ENCODE measurements around the gene EVC. TPM values are rescaled to one million over a fixed set of nuclear protein-coding genes. Genes with fewer than 3 reads are reported as not detected.
A peak's percentile ranks its signal among the peaks of the same experiment; 100 is the strongest.

Gene EVC
- total RNA-seq, 1 experiment from 2014 or later: 17.3 TPM

- BruUV-seq (replicated peaks): no TSS peak
- ChIA-PET CTCF (interaction anchor here (0.5 to 1.5 kb wide), 3 partner anchors 8 to 1932 kb away, joined by 8 to 14 read pairs (median 10); no protein-coding TSS in a partner anchor), POLR2A (ENCODE audit: low non-redundant PET) (no interaction called here)
- Histone ChIP-seq H3K27me3 (replicated peaks; ENCODE audit: insufficient read depth, low read depth, low read length, poor library complexity) (no peaks in the 10 kb centered on the region), H3K27ac (ENCODE audit: low read depth, low read length, poor library complexity, severe bottlenecking) (no peak overlapping the region), H3K36me3 (ENCODE audit: insufficient read depth, low read length, poor library complexity, severe bottlenecking) (peaks cover 20% of the 10 kb centered on the region), H3K4me3 (ENCODE audit: low read depth, low read length, poor library complexity, severe bottlenecking) (no peak overlapping the region), H3K4me1 (ENCODE audit: insufficient read depth, low read length, poor library complexity, severe bottlenecking) (peaks cover 12% of the 10 kb centered on the region), H3K9me3 (ENCODE audit: low read depth, low read length, poor library complexity, severe bottlenecking) (no peaks in the 10 kb centered on the region)
- no peak for TF ChIP-seq EZH2 (IDR thresholded peaks at IDR 0.05; ENCODE audit: borderline replicate concordance, low read depth, low read length, poor library complexity, severe bottlenecking)
- TF ChIP-seq, protein P1, sequence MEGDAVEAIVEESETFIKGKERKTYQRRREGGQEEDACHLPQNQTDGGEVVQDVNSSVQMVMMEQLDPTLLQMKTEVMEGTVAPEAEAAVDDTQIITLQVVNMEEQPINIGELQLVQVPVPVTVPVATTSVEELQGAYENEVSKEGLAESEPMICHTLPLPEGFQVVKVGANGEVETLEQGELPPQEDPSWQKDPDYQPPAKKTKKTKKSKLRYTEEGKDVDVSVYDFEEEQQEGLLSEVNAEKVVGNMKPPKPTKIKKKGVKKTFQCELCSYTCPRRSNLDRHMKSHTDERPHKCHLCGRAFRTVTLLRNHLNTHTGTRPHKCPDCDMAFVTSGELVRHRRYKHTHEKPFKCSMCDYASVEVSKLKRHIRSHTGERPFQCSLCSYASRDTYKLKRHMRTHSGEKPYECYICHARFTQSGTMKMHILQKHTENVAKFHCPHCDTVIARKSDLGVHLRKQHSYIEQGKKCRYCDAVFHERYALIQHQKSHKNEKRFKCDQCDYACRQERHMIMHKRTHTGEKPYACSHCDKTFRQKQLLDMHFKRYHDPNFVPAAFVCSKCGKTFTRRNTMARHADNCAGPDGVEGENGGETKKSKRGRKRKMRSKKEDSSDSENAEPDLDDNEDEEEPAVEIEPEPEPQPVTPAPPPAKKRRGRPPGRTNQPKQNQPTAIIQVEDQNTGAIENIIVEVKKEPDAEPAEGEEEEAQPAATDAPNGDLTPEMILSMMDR (conservative IDR thresholded peaks at IDR 0.05; ENCODE audit: low read depth, low read length): peak; percentile 72
- peak; percentile 85 for DNase-seq (ENCODE audit: low spot score)
- intact Hi-C loops (cut with micrococcal nuclease; ENCODE audit: unreplicated experiment): loop anchor here (2.0 to 10.0 kb wide), 3 partner anchors 762 to 1328 kb away; partner anchors contain the start of gene STK32B
Observed at GRCh38 chr4:5812506-5813229, 101.7 kb downstream of the EVC start.

GRCh38 chr4:5813882-5814255 lies 102.9 kb downstream of the EVC start:
- Histone ChIP-seq H3K27ac (ENCODE audit: low read depth, low read length, poor library complexity, severe bottlenecking) (no peak overlapping the region), H3K4me1 (ENCODE audit: insufficient read depth, low read length, poor library complexity, severe bottlenecking) (peaks cover 12% of the 10 kb centered on the region), H3K36me3 (ENCODE audit: insufficient read depth, low read length, poor library complexity, severe bottlenecking) (peaks cover 14% of the 10 kb centered on the region), H3K27me3 (replicated peaks; ENCODE audit: insufficient read depth, low read depth, low read length, poor library complexity) (no peaks in the 10 kb centered on the region), H3K9me3 (ENCODE audit: low read depth, low read length, poor library complexity, severe bottlenecking) (no peaks in the 10 kb centered on the region), H3K4me3 (ENCODE audit: low read depth, low read length, poor library complexity, severe bottlenecking) (no peak overlapping the region)
- ChIA-PET CTCF (no interaction called here), POLR2A (ENCODE audit: low non-redundant PET) (no interaction called here)
- TF ChIP-seq, protein P1 (conservative IDR thresholded peaks at IDR 0.05; ENCODE audit: low read depth, low read length): no peak
- TF ChIP-seq EZH2 (IDR thresholded peaks at IDR 0.05; ENCODE audit: borderline replicate concordance, low read depth, low read length, poor library complexity, severe bottlenecking): no peak
- intact Hi-C loops (cut with micrococcal nuclease; ENCODE audit: unreplicated experiment): loop anchor here (2.0 to 10.0 kb wide), 3 partner anchors 763 to 1329 kb away; partner anchors contain the start of gene STK32B
- DNase-seq (ENCODE audit: low spot score): no peak
- BruUV-seq (replicated peaks): no TSS peak

DNA sequence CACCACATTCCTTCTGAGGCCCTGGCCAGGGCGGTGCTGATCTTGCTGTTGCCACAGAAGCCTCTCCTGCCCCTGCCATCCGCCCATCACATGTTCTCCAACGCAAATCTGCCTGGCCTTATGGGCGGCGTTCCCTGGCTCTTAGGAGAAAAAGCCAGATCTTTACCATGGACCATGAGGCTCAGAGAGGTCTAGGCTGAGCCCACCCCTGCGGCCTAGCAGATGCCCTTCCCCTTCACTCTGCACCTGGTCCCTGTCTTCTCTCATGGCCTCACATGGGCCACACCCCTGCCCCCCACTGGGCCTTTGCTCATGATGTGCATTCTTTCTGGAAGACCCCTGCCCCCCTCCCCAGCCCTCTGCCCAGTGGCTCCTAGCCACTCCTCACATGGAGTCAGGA lies 103.4 kb downstream of the EVC start:
- ChIA-PET POLR2A (ENCODE audit: low non-redundant PET) (no interaction called here), CTCF (no interaction called here)
- TF ChIP-seq EZH2 (IDR thresholded peaks at IDR 0.05; ENCODE audit: borderline replicate concordance, low read depth, low read length, poor library complexity, severe bottlenecking): no peak
- TF ChIP-seq, protein P1 (conservative IDR thresholded peaks at IDR 0.05; ENCODE audit: low read depth, low read length): no peak
- Histone ChIP-seq H3K27me3 (replicated peaks; ENCODE audit: insufficient read depth, low read depth, low read length, poor library complexity) (no peaks in the 10 kb centered on the region), H3K4me1 (ENCODE audit: insufficient read depth, low read length, poor library complexity, severe bottlenecking) (peaks cover 12% of the 10 kb centered on the region), H3K36me3 (ENCODE audit: insufficient read depth, low read length, poor library complexity, severe bottlenecking) (peaks cover 15% of the 10 kb centered on the region), H3K4me3 (ENCODE audit: low read depth, low read length, poor library complexity, severe bottlenecking) (no peak overlapping the region), H3K27ac (ENCODE audit: low read depth, low read length, poor library complexity, severe bottlenecking) (no peak overlapping the region), H3K9me3 (ENCODE audit: low read depth, low read length, poor library complexity, severe bottlenecking) (no peaks in the 10 kb centered on the region)
- BruUV-seq (replicated peaks): no TSS peak
- intact Hi-C loops (cut with micrococcal nuclease; ENCODE audit: unreplicated experiment): loop anchor here (10.0 kb wide), 1 partner anchor 1330 kb away; no protein-coding TSS in a partner anchor
- no peak for DNase-seq (ENCODE audit: low spot score)
